Glomerular endothelial cell (primary cell): ENCODE measurements around the gene SORCS2. TPM values are rescaled to one million over a fixed set of nuclear protein-coding genes. Genes with fewer than 3 reads are reported as not detected.

Source experiments
- DNase-seq: peaks from one replicate; pipeline ENCODE4 v3.0.0-alpha.2; 2011; ENCODE audit warnings: low read depth, low spot score; ENCODE audit errors: extremely low read depth
- total RNA-seq: library from RNA; depleted of rRNA; stranded (reverse); fragments of >200 nt; gene quantifications from 2 replicates; pipeline ENCODE4 v1.2.3, GENCODE V29; 2015

SORCS2 gene
- total RNA-seq, 1 donor from 2014 or later, result 0.64 TPM

DNA sequence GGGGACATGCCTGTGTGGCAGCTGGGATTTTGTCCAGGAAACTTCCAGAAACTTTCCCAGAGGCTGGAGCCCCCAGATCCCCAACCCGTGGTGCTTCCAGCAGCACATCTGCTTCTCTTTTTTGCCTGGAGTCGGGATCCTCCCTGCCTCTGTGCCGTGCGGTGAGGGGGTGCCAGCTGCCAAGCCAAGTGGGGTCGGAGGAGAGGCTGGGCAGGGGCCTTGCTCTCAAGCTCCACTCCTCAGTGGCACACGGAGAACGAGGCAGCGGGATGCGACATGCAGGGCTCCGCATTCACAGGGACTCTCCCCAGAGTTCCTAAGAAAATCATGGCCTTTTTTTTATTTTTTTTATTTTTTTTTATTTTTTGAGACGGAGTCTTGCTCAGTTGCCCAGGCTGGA, 121.7 kb downstream of the SORCS2 start:
- DNase-seq, result no peak

DNA sequence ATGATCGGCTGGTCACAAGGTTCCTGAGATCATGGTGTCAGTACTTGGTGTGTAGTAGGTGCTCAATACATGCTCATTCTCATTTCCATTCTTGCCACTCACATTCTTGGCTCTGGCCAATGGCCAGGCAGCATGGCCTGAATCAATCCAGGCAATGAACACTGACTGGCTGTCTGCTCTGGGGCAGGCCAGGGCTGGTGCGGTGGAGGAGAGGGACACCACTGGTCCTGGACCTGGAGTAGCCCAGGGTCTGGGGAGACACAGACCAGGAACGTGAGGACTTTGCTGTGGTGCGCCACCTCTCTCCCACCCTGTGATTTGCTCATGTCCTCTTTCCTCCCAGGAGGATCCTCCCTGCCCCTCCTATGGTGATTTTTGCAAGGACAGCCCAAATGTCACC, 122.9 kb downstream of the SORCS2 start:
- DNase-seq, result no peak

DNA sequence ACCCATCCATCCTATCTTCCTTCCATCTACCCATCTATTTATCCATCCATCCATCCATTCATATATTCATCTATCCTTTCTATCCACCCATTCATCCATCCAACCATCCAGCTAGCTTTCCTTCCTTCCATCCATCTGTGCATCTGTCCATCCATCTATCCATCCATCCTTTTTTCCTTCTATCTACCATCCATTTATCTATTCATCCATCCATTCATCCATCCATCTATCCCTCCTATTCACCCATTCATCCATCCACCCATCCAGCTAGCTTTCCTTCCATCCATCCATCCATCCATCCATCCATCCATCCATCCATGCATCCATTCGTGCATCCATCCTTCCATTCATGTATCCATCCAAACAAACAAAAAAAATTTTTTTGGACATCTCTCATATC, 123.6 kb downstream of the SORCS2 start:
- no peak for DNase-seq

DNA sequence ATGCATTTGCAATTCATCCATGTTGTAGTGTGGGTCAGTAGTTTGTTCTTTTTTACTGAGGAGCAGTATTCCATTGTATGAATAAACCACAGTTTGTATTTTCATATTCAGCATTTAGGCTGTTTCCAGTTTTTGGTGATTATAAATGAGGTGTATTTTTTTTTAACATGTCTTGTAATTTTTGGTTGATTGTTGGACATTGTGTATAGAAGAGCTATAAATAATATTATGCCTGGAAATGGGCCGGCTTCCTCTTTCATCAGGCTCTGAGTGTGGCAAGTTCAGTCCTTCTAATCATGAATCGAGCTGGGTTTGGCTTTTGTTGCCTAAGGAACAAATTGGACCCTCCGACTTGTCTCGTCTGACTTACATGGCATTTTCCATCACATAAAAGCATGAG, 126.7 kb downstream of the SORCS2 start:
- DNase-seq, result no peak

DNA sequence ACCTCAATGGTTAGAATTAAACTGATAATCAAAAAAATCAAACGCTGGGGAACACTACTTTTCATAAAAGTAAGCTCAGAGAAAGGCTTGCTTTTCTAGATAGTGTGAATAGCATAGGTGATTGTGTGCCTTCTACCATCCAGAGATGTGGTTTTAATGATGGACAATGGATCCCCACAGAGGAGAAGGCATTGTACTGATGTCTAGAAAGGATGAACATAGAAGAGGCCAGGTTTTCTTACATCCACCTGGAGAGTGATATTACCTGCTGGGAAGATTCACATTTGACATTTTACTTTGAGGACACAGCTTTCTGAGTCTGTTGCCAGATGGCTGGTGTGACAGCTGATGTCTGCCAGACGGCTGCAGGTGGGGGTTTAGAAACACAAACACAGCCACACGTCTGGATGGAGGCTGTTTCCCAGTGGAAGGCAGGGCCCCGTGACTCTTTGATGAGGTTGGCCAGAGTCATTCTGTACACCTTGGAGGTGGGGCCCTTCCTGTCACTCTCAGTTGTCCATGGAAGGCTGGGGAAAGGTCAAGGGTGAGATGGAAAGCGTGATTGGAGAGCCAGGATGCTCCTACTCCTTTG, 128.0 kb downstream of the SORCS2 start:
- DNase-seq, result no peak

DNA sequence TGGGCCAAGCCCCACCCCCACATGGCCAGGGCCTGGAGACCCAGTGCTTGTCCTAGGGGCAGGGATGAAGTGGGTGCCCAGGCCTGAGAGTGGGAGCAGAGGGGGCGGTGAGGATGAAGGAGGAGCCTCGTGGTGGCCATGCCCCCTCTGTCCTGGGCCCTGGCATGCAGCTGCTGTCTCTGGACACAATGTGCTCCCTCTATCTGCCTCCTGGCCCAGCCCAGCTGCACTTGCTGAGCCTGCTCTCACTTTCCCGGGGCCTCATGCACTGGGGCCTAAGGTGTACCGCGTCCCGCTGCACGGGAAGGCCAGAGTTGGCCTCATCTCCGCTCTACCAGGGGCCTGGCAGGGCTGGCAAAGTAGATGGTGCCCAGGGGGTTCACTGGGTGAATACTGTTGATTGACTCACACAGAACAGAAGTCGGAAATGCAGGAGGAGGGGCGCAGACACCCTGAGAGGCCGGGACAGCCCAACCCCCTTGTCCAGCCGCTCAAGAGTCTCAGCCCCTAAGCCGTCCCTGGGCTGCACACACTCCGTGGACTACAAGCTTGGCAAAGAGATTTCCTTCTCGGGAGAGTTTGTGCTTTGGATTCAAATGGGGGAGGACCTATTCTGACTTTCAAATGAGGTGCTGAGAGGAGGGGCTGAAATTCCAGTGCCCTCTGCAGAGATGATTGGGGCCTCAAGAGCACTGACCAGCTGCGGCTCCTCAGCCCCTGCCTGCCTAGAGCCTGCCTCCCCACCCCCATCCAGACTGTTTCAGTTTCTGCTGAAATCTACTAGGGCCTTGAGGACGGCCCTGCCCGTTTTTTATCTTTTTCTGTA, 130.0 kb downstream of the SORCS2 start:
- DNase-seq, result no peak

DNA sequence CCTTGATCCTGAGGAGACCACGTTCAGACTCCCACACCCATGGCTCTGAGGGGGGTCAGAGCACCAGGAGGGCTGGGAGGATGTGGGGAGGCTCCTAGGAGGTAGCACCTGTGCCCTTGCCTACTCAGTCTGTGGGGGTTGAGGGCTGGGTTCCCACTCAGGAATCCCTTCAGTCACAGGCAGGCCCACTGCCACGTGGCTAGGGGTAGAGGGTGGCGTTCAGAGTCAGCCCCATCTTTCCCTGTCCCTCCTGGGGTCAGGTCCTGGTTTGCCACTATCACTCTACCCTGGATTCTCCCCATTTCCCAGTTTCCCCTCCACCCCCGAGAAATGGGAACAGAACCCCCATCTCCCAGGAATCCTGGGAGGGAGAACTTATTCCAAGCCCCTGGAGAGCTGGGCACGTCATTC, 131.1 kb downstream of the SORCS2 start:
- no peak for DNase-seq

DNA sequence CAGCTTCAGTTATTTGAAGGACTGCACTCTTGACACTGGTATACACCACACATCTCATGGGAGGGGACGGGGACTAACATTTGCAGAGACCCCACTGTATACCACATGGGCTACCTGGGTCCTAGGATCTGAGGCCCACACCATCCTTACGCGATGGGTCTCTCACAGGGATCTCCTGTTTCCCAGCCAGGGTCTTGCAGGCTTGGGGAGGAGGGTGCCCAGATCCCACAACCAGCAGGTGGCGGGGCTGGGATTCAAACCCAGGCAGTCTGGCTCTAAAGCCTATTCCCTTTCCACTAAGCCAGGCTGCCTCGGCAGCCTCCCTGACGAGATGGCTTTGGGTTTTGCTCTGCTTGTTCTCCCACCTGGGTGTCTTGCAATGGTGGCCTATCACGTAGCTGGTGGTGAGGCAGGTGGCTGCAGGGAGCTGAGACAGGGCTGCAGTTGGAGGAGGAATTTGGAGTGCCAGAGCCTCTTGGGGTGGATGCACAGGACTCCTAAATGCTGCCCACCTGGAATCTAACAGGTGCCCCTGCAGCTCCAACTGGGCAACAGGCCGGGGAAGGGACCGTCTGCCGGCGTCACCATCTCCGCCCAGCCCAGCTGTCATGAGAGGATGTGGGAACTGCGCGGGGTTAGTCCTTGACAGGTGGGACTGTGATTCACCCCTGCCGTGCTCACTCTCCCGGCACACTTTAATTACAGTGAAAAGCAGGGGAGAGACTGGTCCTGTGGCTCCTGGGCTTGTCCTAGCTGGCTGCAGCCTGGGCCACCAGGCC, 131.7 kb downstream of the SORCS2 start:
- DNase-seq, result no peak

DNA sequence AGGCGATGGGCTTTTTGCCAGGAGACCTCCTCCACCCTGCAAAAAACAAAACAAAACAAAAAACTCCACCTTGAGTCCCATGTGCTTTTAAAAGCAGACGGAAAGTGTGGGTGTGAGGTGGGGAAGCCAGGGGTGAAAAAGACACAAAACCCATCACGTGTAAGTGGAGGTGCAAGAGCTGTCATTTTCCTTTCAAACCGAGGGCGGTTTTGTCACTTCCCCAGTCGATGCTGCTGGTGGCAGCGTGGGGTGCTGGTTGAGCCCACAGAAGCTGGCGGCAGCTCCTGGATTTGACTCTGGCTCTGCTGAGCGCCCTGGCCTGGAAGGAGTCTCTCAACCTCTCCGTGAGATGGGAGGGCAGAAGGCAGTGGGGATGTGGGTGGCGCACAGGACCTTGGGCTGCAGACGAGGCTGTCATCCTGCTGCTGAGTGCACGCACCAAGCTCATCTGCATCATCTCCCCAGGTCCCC, 132.3 kb downstream of the SORCS2 start:
- DNase-seq, result no peak

DNA sequence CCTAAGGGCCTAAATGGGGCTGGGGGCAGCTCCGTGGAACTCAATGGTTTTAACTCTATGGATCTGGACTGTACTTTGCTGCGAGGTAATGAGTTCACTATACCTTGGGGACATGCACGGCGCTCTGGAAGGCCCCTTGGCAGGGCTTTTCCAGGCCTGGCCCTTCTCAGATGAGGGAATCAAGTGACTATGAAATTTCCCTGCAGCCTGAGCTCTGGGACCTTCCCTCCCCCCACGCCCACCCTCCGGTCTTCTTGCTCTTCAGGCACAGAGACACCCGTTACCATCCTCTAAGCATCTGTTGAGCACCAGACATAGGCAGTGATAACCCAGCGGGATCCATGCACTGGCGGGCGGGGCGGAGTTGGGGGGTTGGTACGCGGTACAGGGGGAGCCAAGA, 133.2 kb downstream of the SORCS2 start:
- DNase-seq, result no peak

DNA sequence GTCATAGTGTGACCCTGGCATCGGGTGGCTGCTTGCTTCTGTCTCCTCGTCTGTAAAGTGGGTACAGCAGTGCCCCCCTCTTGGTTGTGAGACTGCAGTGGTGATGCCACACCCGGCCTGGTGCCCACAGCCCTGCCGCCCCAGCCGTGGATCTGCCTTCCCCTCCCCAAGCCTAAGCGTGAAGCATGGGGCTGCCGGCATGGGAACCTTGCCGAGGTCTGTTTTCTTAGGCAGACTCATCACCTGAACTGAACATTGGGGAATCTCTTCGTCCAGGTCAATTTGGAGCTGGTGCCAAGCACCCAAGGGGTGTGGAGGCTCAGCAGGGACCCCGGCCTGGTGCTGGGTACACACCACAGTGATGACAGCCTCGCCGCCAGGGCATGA, 134.0 kb downstream of the SORCS2 start:
- no peak for DNase-seq

DNA sequence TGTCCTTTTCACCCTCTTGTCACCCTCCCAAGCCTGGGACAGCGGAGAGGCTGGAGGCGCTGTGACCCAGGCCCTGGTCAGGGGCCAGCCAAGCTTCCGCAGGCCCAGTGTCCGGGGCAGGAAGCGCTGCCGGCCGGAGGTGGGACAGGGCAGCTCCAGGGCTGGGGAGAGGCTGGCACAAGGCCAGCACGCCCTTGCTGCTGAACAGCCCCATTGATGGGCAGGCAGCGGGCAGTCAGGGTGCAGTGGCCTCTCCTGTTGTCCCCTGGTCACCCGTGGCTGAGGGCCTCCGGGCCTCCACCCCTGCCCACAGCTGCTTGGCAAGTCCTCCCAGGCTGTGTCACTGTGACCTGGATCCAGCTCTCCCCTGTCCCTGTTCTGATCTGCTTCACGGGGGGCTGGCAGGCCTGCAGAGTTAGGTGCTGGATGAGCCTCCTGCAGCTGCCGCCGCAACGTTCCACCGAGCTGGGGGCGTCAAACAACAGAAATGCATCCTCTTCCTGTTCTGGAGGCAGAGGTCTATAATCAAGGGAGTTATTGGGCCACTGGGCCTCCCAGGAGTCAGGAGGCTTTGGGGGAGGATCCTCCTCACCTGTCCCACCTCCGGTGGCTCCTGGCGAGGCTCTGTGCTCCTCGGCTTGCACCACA, 134.5 kb downstream of the SORCS2 start:
- DNase-seq, result no peak

DNA sequence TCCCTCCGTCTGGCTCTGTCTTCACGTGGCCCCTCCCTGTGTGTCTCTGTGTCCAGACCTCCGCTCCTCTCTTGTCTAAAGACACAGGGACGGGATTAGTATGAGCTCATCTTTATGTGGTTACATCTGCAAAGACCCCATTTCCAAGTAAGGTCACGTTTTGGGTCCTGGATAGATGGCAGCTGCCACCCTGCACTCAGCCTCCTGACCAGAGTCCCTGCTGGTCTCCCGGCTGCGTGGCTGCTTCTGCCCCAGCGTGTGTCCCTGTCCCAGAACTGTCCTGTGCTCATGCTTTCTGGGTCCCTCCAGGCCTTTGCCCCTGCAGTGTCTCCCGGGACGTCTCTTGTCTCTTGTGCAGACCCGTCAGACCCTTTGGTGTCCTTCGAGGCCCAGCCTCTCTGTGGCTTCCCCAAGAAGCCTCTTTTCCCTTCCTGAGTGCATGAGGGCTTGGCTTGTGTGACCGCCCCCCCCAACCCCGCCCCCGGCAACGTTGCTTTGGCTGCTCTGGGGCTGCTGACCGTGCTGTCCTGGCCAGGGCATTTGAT, 135.1 kb downstream of the SORCS2 start:
- DNase-seq, result no peak

DNA sequence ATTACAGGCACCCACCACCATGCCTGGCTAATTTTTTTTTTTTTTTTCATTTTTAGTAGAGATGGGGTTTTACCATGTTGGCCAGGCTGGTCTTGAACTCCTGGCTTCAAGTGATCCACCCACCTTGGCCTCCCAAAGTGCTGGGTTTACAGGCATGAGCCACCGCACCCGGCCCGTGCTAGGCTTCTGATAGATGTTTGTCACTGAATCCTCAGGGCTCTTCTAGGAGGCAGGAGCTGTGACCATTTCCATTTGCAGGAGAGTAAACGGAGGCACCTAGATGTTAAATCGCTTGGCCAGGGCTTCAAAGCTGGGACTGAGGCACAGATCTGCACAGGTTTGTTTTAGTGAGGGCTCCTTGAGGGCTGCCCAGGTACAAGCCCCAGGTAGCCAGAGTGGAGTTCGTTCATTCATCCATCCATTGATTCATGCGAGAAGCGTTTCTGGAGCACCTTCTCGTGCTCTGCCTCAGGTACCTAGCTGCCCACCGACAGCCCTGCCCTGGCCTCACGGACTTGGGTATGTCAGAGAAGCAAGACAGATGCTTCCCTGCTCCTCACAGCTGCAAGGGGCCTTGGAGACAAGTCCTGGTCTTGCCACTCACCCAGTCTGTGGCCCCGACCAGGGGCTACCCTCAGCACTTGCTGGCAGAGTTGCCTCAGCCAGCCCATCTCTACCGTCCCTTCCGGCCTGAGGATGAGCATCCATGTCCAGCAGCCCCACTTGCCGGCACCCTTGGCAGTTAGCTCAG, 136.0 kb downstream of the SORCS2 start:
- no peak for DNase-seq

DNA sequence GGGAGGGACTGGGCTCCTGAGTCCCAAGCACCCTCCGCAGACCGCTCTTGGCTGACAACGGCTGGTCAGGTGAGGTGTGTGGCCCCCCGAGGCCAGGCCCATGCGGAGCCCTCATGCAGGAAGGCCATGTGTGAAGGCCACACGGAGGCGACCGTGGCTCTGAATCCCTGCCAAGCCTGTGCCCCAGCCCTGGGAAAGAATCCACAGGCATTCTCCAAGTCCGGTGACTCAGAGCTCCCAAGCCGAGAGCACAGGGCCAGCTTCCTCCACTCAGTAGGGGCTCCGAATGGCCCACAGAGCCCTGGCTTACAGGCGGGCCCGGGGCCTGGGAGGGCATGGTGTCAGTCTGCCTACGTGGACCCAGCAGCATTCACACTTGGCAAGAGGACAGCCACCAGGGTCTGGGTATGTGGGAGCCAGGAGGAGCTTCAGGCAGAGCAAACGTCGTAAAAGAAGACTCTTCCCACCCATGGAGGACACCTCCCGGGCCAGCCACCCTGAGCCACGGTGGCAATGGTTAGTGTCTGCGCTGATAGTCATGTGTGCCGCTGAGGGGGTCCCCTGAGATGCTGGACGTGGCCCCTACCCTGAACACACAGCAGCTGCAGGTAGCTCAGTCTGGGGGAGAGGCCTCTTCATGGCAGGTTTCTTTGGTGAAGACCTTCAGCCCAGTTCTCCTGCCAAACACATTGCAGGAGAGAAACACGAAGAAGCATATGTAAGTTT, 136.7 kb downstream of the SORCS2 start:
- DNase-seq, result no peak

DNA sequence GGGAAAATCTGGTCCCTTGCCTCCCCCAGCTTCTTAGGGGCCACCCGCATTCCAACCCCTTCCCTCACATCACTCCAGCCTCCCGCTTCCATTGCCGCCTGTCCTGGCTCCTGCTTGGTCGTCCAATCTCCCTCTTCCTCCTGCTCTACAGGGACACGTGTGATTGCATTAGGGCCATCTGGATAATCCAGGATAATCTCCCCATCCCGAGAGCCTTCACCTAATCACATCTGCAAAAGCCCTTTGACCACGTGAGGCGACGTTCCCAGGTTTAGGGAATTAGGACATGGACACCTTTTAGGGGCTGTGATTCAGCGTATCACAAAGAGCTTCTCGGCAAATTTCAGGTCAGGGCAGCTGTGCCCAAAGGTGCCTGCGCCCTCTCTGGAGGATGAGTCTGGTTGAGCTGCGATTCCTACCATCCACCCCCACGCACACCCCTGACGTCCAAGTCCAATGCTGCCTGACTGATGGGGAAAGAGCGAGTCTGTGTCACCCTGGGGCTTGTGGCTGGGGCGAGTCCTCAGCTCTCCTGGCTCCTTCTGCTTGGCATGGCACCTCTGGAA, 137.8 kb downstream of the SORCS2 start:
- no peak for DNase-seq

DNA sequence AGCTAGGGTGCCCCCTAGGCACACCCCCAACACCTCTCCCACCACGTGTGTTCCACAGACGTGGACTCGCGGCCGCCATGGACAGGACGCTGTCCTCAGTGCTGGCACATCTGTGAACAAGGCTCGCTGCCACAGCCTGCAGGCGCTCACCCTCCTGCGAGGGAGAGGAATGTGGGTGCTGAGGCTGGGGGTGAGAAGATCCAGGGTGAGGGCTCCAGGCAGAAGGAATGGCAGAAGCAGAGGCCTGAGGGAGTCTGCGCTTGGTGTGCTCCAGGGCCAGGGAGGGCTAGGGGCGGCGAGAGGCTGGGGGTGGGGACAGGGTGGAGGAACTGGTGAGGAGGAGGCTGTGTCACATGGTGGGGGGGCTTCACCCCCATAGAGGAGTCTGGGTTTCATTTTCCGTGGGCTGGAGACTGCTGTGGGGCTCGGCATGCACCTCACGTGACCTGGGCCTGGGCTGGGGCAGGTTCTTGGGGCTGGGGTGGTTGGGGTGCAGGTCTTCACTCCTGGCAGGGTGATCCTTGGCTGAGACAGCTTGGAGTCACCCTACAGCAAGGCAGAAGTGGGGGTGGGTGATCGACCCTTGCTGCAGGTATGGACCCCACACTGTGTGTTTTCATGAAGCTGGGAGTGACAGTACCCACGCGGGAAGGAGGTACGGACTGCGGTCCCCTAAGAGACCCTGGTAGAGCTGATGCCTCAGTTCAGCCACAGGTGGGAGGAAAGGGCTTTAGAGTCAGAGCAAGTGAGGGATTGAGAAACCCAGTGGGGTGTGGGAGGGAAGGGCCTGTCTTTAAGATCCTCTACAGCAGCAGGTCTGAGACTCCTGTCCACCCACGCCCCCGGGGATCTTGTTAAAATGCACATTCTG, 138.7 kb downstream of the SORCS2 start:
- DNase-seq, result no peak

DNA sequence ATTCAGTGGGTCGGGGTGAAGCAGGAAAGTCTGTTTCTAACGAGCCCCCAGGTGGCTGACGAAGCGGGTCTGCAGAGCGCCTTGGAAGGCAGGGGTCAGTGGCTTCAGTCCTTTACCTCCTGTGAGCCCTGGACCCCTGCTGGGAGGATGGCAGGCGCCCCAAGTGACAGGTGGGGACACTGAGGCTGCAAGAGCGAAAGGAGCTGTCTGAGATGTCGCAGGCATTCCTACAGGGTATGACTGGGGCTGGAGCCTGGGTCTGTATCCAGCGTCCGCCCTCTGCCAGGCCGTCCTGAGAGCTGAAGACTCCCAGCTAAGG, 139.3 kb downstream of the SORCS2 start:
- DNase-seq, result no peak
